ENCODE data around the gene RNF10.

GRCh38 chr12:120498870-120499515 lies 35.2 kb upstream of the RNF10 start:
- TF ChIP-seq CTCF (IDR thresholded peaks at IDR 0.05) (no peak), POLR2A (IDR thresholded peaks at IDR 0.05) (no peak)

Data from Peyer's patch (tissue), 4 donors.